Left ventricle myocardium inferior (tissue), 1 donor: ENCODE results near the gene SDK1. TPM values are rescaled to one million over a fixed set of nuclear protein-coding genes. Genes with fewer than 3 reads are reported as not detected.

Experiments used
- DNase-seq: peaks from one replicate; pipeline ENCODE4 v3.0.0-alpha.2; 2020
- H3K27ac ChIP-seq: fragments of 200-600 bp; replicated peaks from 2 replicates; pipeline ENCODE4 v1.8.0; 2021
- H3K27me3 ChIP-seq: fragments of 200-600 bp; 2 replicates; pipeline ENCODE4 v1.8.0; 2021; ENCODE audit warnings: low read depth
- H3K36me3 ChIP-seq: fragments of 200-600 bp; 2 replicates; pipeline ENCODE4 v1.8.0; 2021
- H3K4me1 ChIP-seq: fragments of 200-600 bp; 2 replicates; pipeline ENCODE4 v1.8.0; 2021
- H3K4me3 ChIP-seq: fragments of 200-600 bp; 2 replicates; pipeline ENCODE4 v1.8.0; 2021; ENCODE audit warnings: mild to moderate bottlenecking, moderate library complexity
- H3K9me3 ChIP-seq: fragments of 200-600 bp; replicated peaks from 2 replicates; pipeline ENCODE4 v1.8.0; 2021
- intact Hi-C: fragments of 100-400 bp; cut with micrococcal nuclease; formaldehyde crosslinking; loops from one replicate; pipeline ENCODE4 v1.11.0; 2022
- total RNA-seq: library from RNA; stranded (reverse); fragmentation: NEBNext Ultra II Directional; extraction: Animal tissue kit (Norgen Biotek cat#: 25700); gene quantifications from one replicate; pipeline ENCODE4 v1.2.1, GENCODE V29; 2021
- TF ChIP-seq, protein P1 (sequence below): fragments of 200-600 bp; IDR thresholded peaks from 2 replicates; pipeline ENCODE4 v1.8.0; 2021; ENCODE audit warnings: antibody characterized with exemption, mild to moderate bottlenecking, borderline replicate concordance
- donor health status: DM: no; HTN: yes; CAD: no; lungs with severe emphysema.

Gene SDK1
- total RNA-seq, 1 donor from 2014 or later: 1.3 TPM

DNA sequence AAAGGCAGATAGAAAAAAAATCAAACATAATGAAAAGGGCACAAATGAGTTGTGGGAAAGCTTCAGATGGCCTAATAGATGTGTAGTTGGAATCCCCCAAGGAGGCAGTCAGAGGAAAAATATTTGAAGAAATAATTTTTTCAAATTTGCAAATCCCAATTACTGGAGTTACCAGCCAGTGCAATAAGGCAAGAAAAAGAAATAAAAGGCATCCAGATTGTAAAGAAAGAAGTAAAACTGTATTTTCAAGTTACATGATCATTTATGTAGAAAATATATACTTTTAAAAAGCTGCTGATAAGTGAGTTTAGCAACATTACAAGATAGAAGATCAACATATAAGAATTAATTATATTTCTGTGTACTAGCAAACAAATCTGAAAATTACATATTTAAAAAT lies 329.0 kb downstream of the SDK1 start:
- TF ChIP-seq, protein P1, sequence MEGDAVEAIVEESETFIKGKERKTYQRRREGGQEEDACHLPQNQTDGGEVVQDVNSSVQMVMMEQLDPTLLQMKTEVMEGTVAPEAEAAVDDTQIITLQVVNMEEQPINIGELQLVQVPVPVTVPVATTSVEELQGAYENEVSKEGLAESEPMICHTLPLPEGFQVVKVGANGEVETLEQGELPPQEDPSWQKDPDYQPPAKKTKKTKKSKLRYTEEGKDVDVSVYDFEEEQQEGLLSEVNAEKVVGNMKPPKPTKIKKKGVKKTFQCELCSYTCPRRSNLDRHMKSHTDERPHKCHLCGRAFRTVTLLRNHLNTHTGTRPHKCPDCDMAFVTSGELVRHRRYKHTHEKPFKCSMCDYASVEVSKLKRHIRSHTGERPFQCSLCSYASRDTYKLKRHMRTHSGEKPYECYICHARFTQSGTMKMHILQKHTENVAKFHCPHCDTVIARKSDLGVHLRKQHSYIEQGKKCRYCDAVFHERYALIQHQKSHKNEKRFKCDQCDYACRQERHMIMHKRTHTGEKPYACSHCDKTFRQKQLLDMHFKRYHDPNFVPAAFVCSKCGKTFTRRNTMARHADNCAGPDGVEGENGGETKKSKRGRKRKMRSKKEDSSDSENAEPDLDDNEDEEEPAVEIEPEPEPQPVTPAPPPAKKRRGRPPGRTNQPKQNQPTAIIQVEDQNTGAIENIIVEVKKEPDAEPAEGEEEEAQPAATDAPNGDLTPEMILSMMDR: no peak

GRCh38 chr7:3634396-3634795 lies 333.3 kb downstream of the SDK1 start:
- no peak for DNase-seq
- Histone ChIP-seq H3K4me1 (no peaks in the 10 kb centered on the region), H3K27me3 (no peaks in the 10 kb centered on the region), H3K36me3 (no peaks in the 10 kb centered on the region), H3K27ac (no peak overlapping the region), H3K4me3 (no peak overlapping the region), H3K9me3 (peaks cover 25% of the 10 kb centered on the region)
- intact Hi-C loops: no loop called here
- TF ChIP-seq, protein P1: no peak

More for the DNA sequence above, 329.0 kb downstream of the SDK1 start:
- intact Hi-C loops: no loop called here
- Histone ChIP-seq H3K36me3 (no peaks in the 10 kb centered on the region), H3K4me1 (no peaks in the 10 kb centered on the region), H3K9me3 (peaks cover 34% of the 10 kb centered on the region), H3K27ac (no peak overlapping the region), H3K27me3 (no peaks in the 10 kb centered on the region), H3K4me3 (no peak overlapping the region)
- DNase-seq: no peak

DNA sequence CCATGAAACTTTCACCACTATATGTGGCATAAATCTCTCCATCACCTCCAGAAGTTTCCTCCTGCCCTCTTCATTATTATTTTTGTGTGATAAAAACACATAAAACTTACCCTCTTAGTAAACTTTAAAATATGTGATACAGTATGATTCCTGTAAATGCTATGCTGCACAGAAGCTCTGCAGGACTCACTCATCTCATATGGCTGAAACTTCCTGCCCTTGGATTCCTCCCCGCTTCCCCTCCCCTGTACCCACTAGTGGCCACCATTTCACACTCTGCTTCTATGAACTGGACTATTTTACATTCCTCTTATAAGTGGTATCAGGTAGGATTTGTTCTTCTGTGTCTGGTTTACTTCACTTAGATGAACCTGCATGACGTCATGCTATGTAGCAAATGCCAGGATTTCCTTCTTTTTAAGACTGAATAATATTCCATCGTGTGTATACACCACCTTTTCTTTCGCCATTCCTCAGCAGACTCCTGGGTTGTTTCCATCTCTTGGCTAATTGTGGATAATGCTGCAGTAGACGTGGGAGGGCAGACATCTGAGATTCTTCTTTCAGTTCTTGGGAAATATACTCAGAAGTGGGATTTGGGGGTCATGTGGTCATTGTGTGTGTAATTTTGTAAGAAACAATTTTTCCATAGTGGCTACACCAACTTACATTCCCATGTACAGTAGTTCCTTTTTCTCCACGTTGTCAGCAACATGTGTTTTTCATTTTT lies 335.2 kb downstream of the SDK1 start:
- no peaks in the 10 kb centered on the region for H3K27me3 ChIP-seq
- H3K27ac ChIP-seq: no peak overlapping the region
- TF ChIP-seq, protein P1: no peak
- H3K4me1 ChIP-seq: no peaks in the 10 kb centered on the region
- intact Hi-C loops: no loop called here
- DNase-seq: no peak
- no peak overlapping the region for H3K4me3 ChIP-seq
- H3K36me3 ChIP-seq: no peaks in the 10 kb centered on the region
- peaks cover 6% of the 10 kb centered on the region for H3K9me3 ChIP-seq

DNA sequence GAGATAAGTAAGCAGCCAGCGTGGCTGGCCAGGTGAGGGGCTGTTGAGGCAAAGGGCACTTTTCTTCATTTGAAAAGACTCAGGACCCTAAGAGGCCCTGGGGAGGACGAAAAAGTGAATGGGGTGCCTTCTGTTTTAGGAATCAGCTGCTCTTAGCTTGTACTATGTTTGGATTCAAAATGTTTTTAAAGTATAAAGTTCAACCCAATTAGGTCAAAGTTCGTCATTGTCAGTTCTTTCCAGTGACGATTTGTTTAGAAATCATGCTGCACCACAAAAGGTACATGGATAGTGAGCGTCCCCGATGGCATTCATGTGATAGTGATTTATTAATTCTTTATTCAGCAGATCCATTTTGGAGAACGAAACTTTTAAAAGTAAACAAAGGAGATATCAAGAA lies 338.2 kb downstream of the SDK1 start:
- Histone ChIP-seq H3K36me3 (no peaks in the 10 kb centered on the region), H3K27me3 (no peaks in the 10 kb centered on the region), H3K9me3 (no peaks in the 10 kb centered on the region), H3K4me3 (no peak overlapping the region), H3K27ac (no peak overlapping the region), H3K4me1 (no peaks in the 10 kb centered on the region)
- no peak for DNase-seq
- intact Hi-C loops: no loop called here
- TF ChIP-seq, protein P1: no peak

DNA sequence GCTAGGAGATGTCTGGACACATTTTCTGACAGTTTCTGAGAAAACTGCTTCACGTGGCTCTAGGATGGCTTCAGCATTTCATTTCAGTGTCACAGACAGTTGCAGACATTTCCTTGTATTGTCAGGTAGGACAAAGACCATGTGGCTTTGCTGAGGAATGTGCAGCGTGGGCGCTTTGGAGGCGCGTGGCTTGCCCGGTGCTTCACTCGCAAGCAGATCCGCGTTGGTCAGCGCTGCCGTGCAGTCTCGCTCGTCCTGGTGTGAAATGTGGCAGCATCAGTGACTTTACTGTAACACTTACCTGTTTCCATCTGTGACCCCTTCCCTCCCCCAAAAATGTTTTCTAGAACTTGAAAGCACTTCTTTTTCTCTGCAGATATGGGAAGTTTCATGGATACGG lies 340.5 kb downstream of the SDK1 start:
- H3K9me3 ChIP-seq: no peaks in the 10 kb centered on the region
- intact Hi-C loops: no loop called here
- DNase-seq: no peak
- no peaks in the 10 kb centered on the region for H3K4me1 ChIP-seq
- H3K27ac ChIP-seq: no peak overlapping the region
- TF ChIP-seq, protein P1: no peak
- no peak overlapping the region for H3K4me3 ChIP-seq
- no peaks in the 10 kb centered on the region for H3K36me3 ChIP-seq
- no peaks in the 10 kb centered on the region for H3K27me3 ChIP-seq
